Measurements from ENCODE around the gene POLE3. TPM values are rescaled to one million over a fixed set of nuclear protein-coding genes. Genes with fewer than 3 reads are reported as not detected.
A peak's percentile ranks its signal among the peaks of the same experiment; 100 is the strongest.

Gene POLE3
- total and polyA plus RNA-seq, 9 of the 15 experiments (the other 6 are each of a cell fraction or from before 2014, with no cell fraction given): 52.6 to 179 (median 110) TPM

- no TSS peak for BruUV-seq (replicated peaks)
- no peaks in the 10 kb centered on the region for H3K27me3 ChIP-seq (ENCODE audit: control insufficient read depth in 2 of 2, insufficient read depth in 2 of 2, low read length in 2 of 2)
- no peak overlapping the region for H3K27ac ChIP-seq (ENCODE audit: extremely low read depth, low read depth, low read length)
- ChIA-PET CTCF (ENCODE audit: low intra/inter-chr PET ratio) (no interaction called here), POLR2A (interaction anchor here (0.6 kb wide), 1 partner anchor 46 kb away, joined by 3 read pairs; no protein-coding TSS in a partner anchor)
- peaks cover 34 to 38% of the 10 kb centered on the region in 2 experiments for H3K4me1 ChIP-seq (replicated peaks in 1 of 2; ENCODE audit: control insufficient read depth in 2 of 2, insufficient read depth in 2 of 2, low read length in 2 of 2)
- no peaks in the 10 kb centered on the region for H3K9me3 ChIP-seq (replicated peaks; ENCODE audit: control insufficient read depth, insufficient read depth, low read depth, low read length)
- 7% methylated on average over 1 of the region's 1 CpG for WGBS (ENCODE audit: insufficient coverage, low coverage, missing lambda C conversion rate)
- intact Hi-C loops (cut with micrococcal nuclease): no loop called here
- ATAC-seq (no peak), FAIRE-seq (no peak), DNase-seq (ENCODE audit: extremely low read depth in 1 of 4, low spot score in 3 of 4) (no peak)
- no peaks in the 10 kb centered on the region for H3K36me3 ChIP-seq (ENCODE audit: control insufficient read depth, insufficient read depth, low read length)
- H3K9ac ChIP-seq (ENCODE audit: insufficient read depth in 1 of 2, low read depth in 2 of 2, low read length in 2 of 2): no peak overlapping the region
- in situ Hi-C loops (cut with MboI): no loop called here
- no peak overlapping the region for H2AFZ ChIP-seq (ENCODE audit: low read depth, low read length)
- H4K20me1 ChIP-seq (replicated peaks; ENCODE audit: control insufficient read depth, insufficient read depth, low read length): peaks cover 15% of the 10 kb centered on the region; the same call in 1 of the 2 replicates
- TF ChIP-seq NELFE (IDR thresholded peaks at IDR 0.05; ENCODE audit: insufficient read depth, insufficient read length) (no peak), ZNF175 (CRISPR knock-in tag; IDR thresholded peaks at IDR 0.05; ENCODE audit: low read depth) (no peak), ARID1B (IDR thresholded peaks at IDR 0.05) (peak; percentile 25; the same call in 1 of the 2 replicates), NFIC (IDR thresholded peaks at IDR 0.05) (peak; percentile 80), MEIS2 (IDR thresholded peaks at IDR 0.05; ENCODE audit: partially characterized antibody) (peak; percentile 34), CBFA2T3 (IDR thresholded peaks at IDR 0.05) (peak; percentile 43)
- H3K4me2 ChIP-seq (ENCODE audit: insufficient read depth, low read length): no peak overlapping the region
- H3K79me2 ChIP-seq (ENCODE audit: control insufficient read depth, insufficient read depth, low read length): no peaks in the 10 kb centered on the region
- H3K4me3 ChIP-seq: no peak overlapping the region
- no peaks in the 10 kb centered on the region for H3K9me1 ChIP-seq (ENCODE audit: control insufficient read depth, insufficient read depth, low read length)
These were observed 45.5 kb downstream of the POLE3 start for GRCh38 chr9:113364951-113365350.

DNA sequence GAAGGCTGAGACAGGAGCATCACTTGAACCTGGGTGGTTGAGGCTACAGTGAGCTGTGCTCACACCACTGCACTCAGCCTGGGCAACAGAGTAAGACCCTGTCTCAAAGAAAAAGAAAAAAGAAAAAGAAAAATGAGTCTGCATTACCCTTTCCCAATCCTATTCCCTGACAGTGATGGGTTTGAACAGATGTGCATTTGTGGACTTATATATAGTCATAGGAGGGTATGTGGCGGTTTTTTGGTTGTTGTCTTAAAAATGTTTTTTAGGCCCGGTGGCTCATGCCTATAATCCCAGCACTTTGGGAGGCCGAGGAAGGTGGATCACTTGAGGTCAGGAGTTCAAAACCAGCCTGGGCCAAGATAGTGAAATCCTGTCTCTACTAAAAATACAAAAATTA lies 47.1 kb downstream of the POLE3 start:
- Histone ChIP-seq H4K20me1 (replicated peaks; ENCODE audit: control insufficient read depth, insufficient read depth, low read length) (0 out of 2 replicates have a peak, but pooled peaks cover 3% of the 10 kb centered on the region), H2AFZ (ENCODE audit: low read depth, low read length) (no peak overlapping the region), H3K4me3 (no peak overlapping the region), H3K9me3 (replicated peaks; ENCODE audit: control insufficient read depth, insufficient read depth, low read depth, low read length) (no peaks in the 10 kb centered on the region), H3K79me2 (ENCODE audit: control insufficient read depth, insufficient read depth, low read length) (no peaks in the 10 kb centered on the region), H3K9me1 (ENCODE audit: control insufficient read depth, insufficient read depth, low read length) (no peaks in the 10 kb centered on the region), H3K27me3 (ENCODE audit: control insufficient read depth in 2 of 2, insufficient read depth in 2 of 2, low read length in 2 of 2) (no peaks in the 10 kb centered on the region), H3K4me2 (ENCODE audit: insufficient read depth, low read length) (no peak overlapping the region), H3K36me3 (ENCODE audit: control insufficient read depth, insufficient read depth, low read length) (no peaks in the 10 kb centered on the region), H3K9ac (ENCODE audit: insufficient read depth in 1 of 2, low read depth in 2 of 2, low read length in 2 of 2) (no peak overlapping the region), H3K27ac (ENCODE audit: extremely low read depth, low read depth, low read length) (no peak overlapping the region), H3K4me1 (replicated peaks in 1 of 2; ENCODE audit: control insufficient read depth in 2 of 2, insufficient read depth in 2 of 2, low read length in 2 of 2) (peaks cover 22% of the 10 kb centered on the region in 2 experiments)
- intact Hi-C loops (cut with micrococcal nuclease): no loop called here
- ATAC-seq (no peak), DNase-seq (ENCODE audit: extremely low read depth in 1 of 4, low spot score in 3 of 4) (no peak), FAIRE-seq (no peak)
- no TSS peak for BruUV-seq (replicated peaks)
- in situ Hi-C loops (cut with MboI): no loop called here
- WGBS (ENCODE audit: insufficient coverage, low coverage, missing lambda C conversion rate): 13% methylated on average over 3 of the region's 3 CpGs
- ChIA-PET POLR2A (interaction anchor here (1.2 kb wide), 1 partner anchor 10 kb away, joined by 4 read pairs; no protein-coding TSS in a partner anchor), CTCF (ENCODE audit: low intra/inter-chr PET ratio) (no interaction called here)
- TF ChIP-seq LARP7 (IDR thresholded peaks at IDR 0.05) (no peak), ATF7 (IDR thresholded peaks at IDR 0.05) (no peak), POLR2G (IDR thresholded peaks at IDR 0.05; ENCODE audit: low read depth, low read length) (no peak), SMARCA4 (IDR thresholded peaks at IDR 0.05) (no peak)
